Endometrial microvascular endothelial cells (primary cell): ENCODE data around the gene OR52K1. TPM values are rescaled to one million over a fixed set of nuclear protein-coding genes. Genes with fewer than 3 reads are reported as not detected.

Experiments used
- in situ Hi-C: cut with HindIII; loops from 2 replicates; pipeline ENCODE4 v1.10.0; 2017; ENCODE audit warnings: low sequenced_read_pairs, low pct_unique_long_range_greater_than_20kb; ENCODE audit errors: inconsistent ontology term
- total RNA-seq: library from RNA; depleted of rRNA; stranded (reverse); fragments of >200 nt; gene quantifications from one replicate; pipeline ENCODE4 v1.2.3, GENCODE V29; 2015; ENCODE audit errors: inconsistent ontology term

OR52K1 gene
- not detected for total RNA-seq

DNA sequence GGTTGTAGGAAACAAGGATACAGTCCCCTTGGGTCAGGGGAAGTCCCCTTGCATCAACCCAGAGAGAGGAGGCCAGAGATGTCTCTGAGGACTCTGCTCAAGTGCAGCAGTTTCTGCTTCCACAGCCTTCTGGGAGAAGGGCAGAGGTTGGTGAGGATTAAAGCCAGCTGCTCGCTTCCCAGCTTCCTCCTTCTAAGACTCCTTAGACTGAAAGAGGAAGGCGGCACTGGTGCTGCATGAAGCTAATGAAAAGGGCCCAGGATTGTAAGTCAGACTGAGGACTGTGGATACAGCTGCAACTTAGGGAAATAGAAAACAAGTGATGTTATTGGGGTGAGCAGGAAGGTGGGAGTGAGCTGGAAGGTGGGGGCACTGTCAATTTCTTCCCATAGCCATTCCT lies at the start of gene OR52K1:
OR52K1 (plus strand) TSS at position 202 of the 400 bp plus-strand sequence. CDS start 6,255 bp downstream, outside the sequence.
- in situ Hi-C loops = no loop called here

GRCh38 chr11:4433856-4434255 lies 48.6 kb upstream of the OR52K1 start:
- in situ Hi-C loops = no loop called here

DNA sequence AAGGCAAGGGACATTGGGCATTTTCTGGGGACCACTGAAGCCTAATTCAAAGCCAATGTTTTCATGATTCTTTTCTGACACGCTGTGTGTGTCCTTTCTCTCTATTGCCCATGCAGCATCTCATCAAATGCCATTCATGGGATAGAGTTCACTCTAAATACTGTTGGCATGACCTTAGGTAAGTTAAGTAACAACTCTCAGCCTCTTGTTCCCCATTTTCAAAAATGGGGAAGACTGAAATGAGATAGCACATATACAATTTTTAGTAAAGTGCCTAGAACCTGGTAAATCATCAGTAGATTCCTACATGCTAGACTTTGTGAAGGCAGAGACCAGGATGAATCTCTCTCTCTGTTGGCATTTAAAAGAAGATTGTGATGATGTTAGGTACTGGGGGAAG lies 46.0 kb upstream of the OR52K1 start:
- in situ Hi-C loops = no loop called here

- in situ Hi-C loops = no loop called here
Observed at GRCh38 chr11:4441515-4441914, 40.9 kb upstream of the OR52K1 start.

GRCh38 chr11:4443232-4443891 lies 39.1 kb upstream of the OR52K1 start:
- in situ Hi-C loops = no loop called here

- in situ Hi-C loops = no loop called here
Observed at GRCh38 chr11:4448995-4449394, 33.5 kb upstream of the OR52K1 start, which contains the start of gene OR52K2. Gene OR52K2 (plus strand): TSS chr11:4449295. CDS start chr11:4449340, 45 bp downstream.

GRCh38 chr11:4453118-4453517 lies 29.3 kb upstream of the OR52K1 start:
- in situ Hi-C loops = no loop called here

DNA sequence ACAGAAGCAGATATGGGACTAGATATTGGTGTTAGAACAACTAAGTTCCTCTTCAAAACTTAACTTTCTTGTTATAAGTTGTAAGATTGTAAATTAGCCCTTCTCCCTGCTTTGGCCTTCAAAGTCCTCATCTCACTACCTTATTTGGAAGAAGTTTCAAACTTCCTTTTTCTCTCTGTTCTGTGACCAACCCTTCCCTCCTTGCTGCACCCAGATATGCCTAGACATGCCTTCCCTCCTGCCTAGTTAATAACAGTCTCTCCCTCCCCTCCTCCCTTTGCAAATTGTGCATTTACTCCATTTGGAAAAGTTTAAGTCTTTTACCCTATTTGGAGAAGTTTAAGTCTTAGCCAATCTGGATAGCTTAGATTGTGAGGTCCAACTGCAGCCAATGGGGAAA lies 28.4 kb upstream of the OR52K1 start:
- in situ Hi-C loops = no loop called here

- in situ Hi-C loops = no loop called here
Observed at GRCh38 chr11:4455419-4455818, 27.0 kb upstream of the OR52K1 start.

DNA sequence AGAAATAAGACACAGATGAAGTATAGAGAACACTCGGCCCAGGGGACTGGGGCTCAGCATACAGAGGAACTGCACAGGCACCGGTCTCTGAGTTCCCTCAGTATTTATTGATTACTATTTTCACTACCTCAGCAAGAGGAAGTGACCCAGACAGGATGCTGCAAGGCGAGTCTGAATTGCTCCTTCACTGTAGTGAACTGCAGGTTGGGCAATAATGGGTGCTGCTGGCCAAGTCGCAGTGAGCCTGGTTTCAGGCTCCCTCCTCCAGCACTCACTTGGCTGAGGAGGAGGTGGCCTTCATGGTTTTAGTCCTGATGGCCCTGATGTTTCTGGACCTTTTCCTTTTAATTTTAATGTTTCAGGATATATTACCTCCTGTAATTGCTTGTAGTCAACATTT lies 22.9 kb upstream of the OR52K1 start:
- in situ Hi-C loops = no loop called here

GRCh38 chr11:4460151-4460550 lies 22.3 kb upstream of the OR52K1 start:
- in situ Hi-C loops = no loop called here

DNA sequence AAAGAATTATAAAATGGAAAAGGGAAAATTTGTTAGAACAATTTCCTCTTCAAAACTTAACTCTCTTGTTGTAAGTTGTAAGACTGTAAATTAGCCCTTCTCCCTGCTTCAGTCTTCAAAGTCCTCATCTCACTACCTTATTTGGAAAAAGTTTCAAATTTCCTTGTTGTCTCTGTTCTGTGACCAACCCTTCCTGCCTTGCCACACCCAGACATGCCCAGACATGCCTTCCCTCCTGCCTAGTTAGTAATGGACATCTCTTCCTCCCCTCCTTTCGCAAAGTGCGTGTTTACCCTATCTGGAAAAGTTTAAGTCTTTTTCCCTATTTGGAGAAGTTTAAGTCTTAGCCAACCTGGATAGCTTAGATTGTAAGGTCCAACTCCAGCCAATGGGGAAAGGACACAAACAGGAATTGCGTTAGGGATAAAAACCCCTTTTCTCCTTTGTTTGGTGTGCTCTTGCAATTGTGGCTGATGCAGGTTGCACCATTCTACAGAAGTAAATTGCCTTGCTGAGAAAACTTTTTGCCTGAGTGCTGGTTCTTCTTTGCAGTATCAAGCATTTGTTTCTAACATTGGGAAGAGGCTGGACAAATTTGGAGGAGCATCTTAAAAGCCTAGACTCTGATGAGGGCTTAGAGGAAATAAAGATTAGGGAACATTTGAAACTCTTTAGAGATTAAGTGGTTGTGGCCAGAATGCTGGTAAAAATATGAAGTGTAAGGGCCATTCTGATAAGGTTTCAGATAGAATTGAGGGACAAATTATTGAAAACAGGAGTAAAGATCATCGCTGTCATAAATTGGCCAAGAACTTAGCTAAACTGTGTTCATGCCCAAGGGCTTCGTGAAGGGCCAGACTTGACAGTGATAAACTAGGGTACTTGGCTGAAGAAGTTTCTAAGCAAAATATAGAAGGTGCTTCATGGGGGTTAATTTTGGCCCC lies 18.0 kb upstream of the OR52K1 start:
- in situ Hi-C loops = no loop called here

DNA sequence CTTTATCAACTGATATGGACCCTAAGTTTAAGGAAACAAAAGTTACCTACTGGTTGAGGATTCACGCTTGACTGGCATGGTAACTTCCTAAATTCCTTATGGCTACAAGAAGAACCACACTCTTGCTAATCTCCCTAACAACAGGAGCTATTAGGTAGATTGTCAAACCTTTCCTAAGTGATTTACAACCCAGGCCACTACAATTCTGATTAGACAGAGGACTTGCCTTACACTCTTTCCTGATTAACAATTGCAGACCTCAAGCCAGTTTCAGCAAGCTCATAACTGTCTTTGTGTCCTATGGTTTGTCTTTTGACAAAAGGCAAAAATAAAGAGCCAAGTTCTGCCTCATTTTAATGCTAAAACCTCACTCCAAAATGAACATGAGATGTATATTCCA lies 17.0 kb upstream of the OR52K1 start:
- in situ Hi-C loops = no loop called here

DNA sequence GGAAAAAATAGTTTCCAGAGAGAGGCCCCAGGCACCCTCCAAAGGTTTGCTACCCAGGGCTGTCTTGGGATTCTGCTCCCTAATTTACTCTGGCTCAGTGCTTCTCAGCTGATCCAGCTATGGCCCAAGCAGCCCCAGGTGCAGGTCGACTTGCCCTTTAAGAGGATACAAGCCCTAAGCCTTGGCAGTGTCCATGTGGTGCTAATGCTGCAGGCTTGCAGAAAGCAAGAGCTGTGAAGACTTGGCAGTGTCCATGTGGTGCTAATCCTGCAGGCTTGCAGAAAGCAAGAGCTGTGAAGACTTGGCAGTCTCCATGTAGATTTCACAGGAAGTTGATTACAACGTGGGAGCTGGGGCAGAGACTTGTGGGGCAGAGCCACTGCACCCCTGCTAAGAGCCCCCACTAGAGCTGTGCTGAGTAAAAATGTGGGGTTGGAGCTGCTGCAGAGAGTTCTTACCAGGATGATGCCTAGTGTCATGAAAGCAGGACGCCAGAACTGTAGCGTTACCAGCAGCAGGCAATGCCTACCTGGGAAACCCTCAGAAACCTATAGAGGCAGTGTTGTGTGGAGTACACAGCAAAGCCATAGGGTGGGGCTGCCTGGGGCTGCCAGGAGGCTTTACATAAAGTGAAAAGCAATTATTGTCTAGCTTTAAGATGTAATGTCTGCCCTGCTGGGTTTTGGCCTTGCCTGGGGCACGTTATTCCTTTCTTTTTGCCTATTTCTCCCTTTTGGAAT lies 16.1 kb upstream of the OR52K1 start:
- in situ Hi-C loops = no loop called here

GRCh38 chr11:4466871-4467442 lies 15.5 kb upstream of the OR52K1 start:
- in situ Hi-C loops = no loop called here

GRCh38 chr11:4467811-4468606 lies 14.4 kb upstream of the OR52K1 start:
- in situ Hi-C loops = no loop called here

DNA sequence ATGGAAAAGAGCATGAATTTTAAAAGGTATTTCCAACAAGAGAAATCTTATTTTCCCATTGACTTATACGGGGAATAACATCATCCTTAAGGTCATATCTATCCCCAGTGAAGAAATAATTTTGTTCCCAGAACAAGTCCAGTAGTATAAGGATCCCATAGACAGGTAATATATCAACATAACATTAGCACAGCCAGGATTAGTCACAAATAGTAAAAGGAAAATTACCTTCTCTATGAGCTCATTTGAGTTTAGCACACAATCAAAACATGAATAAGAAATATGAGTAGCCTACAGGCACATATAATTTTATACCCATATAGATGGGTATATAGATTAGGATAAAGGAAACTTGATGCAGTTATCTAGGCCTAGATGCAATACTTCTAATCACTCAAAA lies 2.8 kb upstream of the OR52K1 start:
- in situ Hi-C loops = no loop called here

DNA sequence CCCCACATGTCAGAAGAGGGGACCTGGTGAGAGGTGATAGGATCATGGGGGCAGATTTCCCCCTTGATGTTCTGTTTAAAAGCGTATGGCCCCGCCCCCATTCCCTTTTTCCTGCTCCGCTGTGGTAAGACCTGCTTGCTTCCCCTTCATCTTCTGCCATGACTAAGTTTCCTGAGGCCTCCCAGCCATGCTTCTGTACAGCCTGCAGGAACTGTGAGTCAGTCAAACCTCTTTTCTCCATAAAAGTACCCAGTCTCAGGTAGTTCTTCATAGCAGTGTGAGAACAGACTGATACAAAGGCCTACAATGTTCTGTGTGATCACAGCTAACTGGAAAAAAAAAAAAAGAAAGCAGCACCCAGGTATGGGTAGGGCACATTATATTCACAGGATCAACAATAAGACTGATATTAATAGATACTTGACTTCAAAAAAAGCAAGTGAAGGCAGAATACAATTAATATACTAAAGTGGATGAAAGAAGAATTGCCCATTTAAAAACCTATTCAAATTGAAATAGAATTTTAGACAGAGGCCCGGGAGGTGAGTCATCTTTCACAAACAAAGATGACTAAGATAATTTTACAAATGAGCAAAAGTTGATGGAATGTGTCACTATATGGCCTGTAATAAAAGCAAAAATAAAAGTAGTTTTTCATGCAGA lies 1.7 kb upstream of the OR52K1 start:
- in situ Hi-C loops = no loop called here
